NCI-H524 treated with DMSO at 0.1 percent for 48 hours (cell line): Measurements from ENCODE around the gene CPLX3.
"Not testable (repeated sequence)": the region's sequence is repeated elsewhere in the genome, so short reads cannot be mapped to it uniquely, and the experiment has no call there.

Experiments
- DNase-seq: peaks from one replicate; lab custom pipeline; 2025; lab: John Stamatoyannopoulos, UW

Gene CPLX3, protein sequence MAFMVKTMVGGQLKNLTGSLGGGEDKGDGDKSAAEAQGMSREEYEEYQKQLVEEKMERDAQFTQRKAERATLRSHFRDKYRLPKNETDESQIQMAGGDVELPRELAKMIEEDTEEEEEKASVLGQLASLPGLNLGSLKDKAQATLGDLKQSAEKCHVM

DNA sequence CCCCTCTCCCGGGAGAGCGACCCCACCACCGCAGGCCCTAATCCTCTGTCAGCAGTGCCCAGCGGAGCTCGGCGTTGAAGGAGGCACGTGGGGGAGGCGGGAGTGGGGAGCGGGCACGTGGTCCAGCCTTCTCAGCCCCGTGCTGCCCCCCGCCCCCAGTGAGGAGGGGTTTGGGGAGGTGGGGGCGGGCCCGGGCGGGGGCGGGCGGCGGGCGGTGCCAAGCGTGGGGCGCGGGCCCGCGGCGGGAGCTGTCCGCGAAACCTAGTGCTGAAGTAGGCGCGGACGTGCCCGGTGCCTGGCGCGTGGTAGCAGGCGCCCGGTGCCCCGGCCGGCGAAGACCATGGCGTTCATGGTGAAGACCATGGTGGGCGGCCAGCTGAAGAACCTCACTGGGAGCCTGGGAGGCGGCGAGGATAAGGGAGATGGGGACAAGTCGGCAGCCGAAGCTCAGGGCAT is at the start of gene CPLX3:
Gene CPLX3 (plus strand): TSS at position 264 of the 456 bp plus-strand sequence. CDS start 77 bp downstream, at position 341.
- no peak for DNase-seq

- no peak for DNase-seq
Measured at GRCh38 chr15:74776821-74777768, 49.3 kb upstream of the CPLX3 start.

DNA sequence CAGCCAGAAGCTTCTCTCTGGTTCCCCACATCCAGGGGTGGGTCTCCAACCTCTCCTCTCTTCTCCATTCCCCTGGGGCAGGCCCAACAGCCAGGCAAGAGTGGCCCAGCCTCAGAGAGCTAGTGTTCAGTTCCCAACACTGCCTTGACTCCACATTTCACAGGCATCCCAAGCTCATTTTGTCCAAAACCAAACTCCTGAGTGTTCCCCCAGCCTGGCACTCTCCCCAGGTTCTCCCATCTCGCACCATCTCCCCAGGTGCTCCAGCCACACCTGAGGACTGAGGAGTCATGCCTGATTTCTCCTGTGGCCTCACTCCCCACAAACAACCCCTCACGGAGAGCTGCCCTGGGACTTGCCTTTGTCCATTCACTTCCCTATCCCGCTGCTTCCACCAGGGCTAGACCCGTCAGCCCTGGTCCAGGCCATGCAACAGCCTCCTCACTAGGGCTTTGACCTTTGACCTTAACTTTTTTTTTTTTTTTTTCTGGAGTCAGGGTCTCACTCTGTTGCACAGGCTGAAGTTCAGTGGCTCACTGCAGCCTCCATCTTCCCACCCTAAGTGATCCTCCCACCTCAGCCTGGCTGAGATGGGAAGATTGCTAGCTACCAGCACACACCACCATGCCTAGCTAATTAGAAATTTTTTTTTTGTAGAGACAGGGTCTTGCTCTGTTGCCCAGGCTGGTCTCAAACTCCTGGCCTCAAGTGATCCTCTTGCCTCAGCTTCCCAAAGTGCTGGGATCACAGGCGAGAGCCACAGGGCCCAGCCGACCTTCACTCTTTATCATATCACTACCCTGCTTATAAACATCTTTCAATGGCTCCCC is 48.4 kb upstream of the CPLX3 start:
- DNase-seq, result no peak

GRCh38 chr15:74778599-74778970 is 47.8 kb upstream of the CPLX3 start:
- no peak for DNase-seq

DNA sequence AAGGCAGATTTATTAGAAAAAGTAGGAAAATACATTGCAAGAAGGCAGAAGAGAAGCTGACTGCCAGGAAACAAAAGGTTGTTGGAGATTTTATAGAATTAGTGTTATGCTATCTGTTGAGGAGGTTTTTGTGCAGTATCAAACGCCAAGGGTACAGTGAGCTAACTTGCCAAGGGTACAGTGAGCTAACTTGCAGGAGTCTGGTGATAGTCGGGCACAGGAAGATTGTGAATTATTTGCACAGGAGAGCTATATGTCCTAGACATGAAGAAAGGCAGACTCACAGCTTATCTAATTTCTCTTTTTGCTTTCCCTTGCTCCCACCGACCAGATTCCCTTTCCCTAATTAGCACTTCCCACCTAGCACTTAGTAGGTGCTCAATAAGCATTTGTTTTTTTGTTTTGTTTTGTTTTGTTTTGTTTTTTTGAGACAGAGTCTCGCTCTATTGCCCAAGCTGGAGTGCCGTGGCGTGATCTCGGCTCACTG is 47.2 kb upstream of the CPLX3 start:
- DNase-seq, result no peak

DNA sequence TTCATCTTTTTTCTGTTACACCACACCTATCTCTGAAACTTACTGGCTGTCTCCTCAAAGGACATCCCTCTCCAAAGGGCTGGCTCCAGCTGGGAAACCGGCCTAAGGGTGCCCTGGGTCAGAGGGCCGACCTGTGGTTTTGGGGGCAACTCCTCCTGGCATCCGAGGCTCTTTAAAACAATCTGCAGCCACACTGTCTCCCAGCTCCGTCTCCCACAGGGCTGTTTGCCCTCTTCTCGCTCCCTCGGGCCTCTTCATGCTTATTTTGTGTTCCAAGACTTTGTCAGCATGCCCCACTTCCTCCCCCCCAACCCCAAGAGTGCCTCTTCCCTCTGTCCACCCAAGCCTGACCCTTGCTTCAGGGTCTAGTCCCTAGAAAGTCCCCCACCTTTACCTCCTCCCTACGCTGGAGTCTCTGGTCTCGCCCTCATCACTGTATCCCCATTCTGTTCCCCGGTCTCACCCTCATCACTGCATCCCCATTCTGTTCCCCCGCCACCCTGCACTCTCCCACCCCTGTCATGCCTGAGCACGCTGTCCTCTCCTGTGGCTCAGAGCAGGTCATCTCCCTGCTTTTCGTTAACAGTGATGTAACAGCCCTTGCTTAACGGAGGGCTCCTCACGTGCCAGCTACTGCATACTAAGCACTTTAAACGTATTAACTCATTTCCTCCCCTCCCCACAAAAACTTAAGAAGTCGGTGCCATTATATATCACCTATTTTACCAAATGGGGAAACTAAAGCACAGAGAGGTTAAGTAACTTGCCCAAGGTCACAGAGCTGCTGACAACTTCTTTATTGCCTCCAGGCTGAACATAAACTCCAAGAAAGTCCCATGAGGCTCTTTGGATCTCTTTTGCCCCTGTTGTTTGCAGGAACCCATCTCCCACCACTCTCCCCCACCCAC is 45.6 kb upstream of the CPLX3 start:
- DNase-seq, result no peak

- DNase-seq, result no peak
Measured at GRCh38 chr15:74781431-74782258, 44.8 kb upstream of the CPLX3 start, which contains the start of gene CSK. TSS of gene CSK (plus strand) at chr15:74782080. CDS start at chr15:74798298, 16,218 bp downstream.

- no peak for DNase-seq
Measured at GRCh38 chr15:74782259-74783071, 44.0 kb upstream of the CPLX3 start.

DNA sequence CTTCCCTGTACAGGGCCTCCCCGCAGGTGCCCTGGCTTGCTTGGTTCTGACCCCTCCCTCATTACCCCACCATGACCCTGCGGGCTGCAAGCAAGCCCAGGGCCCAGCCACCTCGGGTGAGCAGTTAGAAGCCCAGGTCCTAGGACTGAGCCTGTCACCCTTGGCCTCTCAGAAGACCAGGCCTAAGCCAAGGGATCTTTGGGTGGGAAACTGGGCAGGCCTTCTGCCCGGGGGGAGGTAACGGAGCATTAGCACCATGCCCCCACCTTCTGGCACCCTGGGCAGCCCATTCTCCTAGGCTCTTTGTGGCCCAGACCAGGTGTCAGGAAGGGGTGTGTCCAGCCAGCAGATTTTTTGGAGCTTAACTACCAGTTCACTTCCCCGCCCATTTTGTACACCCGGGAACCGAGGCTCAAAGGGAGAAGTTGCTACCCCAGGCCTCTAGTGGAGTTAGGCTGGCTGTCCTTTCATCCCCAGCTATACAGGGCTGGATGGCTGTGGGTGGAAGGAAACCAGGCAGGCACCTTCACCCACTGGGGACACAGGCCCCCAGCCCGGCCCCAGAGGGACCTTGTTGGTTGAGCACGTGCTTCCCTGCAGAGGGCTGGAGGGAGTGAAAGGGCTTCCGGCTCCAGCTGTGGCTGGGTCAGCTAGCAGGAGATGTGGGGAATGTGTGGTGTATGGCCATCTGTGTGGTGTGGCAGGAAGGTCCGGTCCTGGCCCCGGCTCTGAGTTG is 43.2 kb upstream of the CPLX3 start:
- no peak for DNase-seq

DNA sequence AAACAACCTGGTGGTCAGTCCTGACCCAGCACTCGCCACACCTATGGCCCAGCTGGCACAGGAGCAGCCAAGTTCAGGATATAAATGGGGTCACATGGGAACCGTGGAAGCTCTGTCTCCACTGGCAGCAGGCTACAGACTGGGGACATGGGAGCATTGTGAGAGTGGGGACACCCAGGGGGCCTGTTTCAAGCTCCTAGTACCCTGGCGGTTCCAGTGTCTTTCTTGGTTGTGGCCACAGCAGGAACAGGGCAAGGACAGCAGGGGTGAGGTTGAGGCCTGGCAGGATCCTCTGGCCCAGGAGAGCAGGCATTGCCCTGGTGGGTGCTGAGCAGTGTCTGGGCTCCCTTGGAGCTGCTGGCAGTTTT is 42.6 kb upstream of the CPLX3 start:
- DNase-seq, result no peak

DNA sequence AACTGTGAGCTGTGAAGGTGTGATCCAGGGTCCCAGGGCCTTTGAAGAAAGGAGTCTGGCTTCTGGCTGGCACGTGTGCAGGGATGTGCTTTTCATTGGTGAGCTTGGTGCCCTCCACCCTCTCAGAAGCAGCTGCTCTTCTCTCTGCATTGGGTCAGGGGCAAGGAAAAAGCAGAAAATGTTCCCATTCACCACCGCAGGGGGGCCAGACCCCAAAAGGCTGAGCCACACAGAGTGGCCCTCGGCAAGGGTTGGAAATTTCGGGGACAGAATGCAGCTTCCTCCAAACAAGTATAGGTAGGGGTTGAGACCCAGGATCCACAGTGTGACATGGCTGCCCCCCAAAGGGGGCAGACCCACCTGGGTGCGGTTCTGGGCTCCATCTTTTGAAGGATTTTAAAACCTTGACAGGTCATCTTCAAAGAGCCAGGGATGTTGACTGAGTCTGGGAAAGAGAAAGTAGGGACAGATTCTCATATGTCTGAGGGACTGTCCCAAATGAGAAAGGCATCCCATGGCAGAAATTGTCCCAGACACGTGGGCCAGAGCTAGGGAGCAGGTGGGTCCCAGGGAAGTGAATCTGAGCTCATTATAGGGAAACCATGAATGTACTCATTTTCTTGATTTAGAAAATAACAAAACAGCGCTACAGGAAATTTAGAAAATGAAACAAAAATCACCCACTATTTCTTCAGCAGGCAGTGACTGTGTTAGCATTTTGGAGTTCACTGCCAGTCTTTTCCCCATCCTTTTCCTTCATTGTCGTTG is 41.8 kb upstream of the CPLX3 start:
- no peak for DNase-seq

- DNase-seq, result no peak
Measured at GRCh38 chr15:74785194-74786032, 41.0 kb upstream of the CPLX3 start.

DNA sequence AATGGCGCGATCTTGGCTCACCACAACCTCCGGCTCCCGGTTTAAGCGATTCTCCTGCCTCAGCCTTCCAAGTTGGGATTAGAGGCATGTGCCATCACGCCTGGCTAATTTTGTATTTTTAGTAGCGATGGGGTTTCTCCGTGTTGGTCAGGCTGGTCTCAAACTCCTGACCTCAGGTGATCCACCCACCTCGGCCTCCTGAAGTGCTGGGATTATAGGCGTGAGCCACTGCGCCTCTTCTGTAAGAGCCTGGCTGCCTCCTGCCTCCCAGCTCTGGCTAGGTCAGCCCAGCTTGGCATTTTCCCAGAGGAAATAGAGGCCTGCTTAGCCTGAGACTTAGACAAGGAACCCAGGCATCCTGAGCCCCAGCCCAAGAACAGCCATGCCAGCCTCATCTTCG is 40.3 kb upstream of the CPLX3 start:
- DNase-seq, result not testable (repeated sequence)

DNA sequence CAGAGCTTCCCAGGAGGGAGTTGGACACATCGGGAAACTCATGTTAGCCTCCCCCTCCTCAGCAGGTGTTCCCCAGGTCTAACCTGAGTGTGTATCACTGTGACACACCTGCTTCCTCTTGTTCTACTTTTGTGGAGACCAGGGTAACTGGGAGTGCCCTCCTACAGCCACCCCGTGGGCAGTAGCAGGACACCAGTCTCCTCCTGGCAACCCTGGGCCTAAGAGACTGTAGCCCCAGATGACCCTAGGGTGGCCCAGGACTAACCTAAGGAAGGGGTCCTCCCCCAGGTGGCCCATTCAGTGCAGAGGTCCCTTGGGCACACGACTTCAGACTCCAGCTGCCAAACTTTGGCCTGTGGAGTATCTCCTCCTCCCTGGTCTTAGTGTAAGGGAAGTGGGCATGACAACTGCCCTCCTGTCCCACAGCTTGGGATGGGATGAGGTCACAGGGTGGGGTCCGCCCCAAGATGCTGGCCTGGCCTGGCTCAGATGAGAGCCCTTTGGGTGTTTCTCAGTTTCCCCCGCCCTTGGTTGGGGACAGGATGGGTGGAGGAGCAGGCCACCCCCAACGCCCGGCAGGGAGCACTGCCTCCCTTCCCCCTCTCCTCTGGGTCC is 39.8 kb upstream of the CPLX3 start:
- DNase-seq, result no peak

- no peak for DNase-seq
Measured at GRCh38 chr15:74787251-74788041, 39.0 kb upstream of the CPLX3 start.
